GM18867 (cell line): ENCODE results near the gene RAP1GAP.

Experiments used
- ATAC-seq: cut with Tn5 transposase; IDR thresholded peaks from one replicate; pipeline ENCODE4 v1.9.1; 2021; ENCODE audit warnings: mild to moderate bottlenecking, moderate library complexity; ENCODE audit not compliant: unreplicated experiment

The RAP1GAP gene

DNA sequence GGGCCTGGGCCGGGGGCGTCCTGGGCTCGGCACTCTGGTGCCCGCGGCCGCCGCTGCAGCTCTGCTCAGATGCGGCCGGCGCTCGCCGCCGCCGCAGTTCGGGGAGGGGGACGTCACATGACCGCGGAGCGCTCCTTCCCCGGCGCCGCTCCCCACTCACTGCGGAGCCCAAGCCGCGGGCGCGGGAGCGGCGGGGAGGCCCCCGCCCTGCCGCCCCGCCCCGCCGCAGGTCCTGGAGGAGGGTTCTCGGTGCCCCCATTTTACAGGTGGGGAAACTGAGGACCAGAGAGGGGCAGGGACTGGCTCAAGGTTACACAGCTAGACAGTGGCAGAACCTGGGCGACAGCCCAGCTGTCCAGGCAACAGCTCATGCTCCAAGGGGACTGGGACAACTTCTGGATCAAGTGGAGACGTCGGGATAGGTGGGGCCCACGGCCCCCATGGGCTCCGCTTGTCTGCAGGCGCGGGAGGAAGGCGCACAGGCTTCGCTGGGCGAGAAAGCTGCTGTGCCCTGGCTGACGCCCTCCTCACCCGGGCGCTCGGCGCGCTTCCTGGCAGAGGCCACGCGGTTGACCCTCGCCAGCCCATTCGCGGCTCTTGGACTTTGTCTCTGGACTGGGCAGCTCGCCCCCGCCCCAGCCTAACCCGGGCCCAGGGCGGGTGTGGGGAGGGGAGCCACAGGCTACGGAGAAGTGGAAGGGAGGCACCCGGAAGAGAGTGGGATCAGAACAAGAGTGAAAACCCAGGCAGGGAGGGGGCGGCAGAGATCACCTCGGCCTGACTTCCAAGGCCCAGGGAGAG, at the start of gene RAP1GAP:
RAP1GAP (minus strand) TSS at position 100 of the 801 bp plus-strand sequence. CDS start 49,325 bp downstream, outside the sequence.
- ATAC-seq = no peak

DNA sequence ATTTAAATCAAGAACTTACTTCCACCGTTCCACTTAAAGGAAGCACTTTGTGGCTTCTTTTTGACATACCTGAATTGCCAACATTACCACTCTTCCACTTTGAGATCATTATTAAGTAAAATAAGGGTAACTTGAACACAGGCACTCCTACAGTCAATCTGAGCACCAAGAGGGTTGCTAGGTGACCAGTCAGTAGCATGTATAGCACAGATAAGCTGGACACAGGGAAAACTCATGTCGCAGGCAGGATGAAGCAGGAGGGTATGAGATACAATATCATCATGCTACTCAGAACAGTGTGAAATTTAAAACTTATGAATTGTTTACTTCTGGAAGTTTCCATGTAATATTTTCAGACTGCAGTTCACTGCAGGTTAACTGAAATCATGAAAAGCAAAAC, 47.0 kb upstream of the RAP1GAP start:
- ATAC-seq = no peak

- no peak for ATAC-seq
Measured at GRCh38 chr1:21707891-21708290, 38.7 kb upstream of the RAP1GAP start.

DNA sequence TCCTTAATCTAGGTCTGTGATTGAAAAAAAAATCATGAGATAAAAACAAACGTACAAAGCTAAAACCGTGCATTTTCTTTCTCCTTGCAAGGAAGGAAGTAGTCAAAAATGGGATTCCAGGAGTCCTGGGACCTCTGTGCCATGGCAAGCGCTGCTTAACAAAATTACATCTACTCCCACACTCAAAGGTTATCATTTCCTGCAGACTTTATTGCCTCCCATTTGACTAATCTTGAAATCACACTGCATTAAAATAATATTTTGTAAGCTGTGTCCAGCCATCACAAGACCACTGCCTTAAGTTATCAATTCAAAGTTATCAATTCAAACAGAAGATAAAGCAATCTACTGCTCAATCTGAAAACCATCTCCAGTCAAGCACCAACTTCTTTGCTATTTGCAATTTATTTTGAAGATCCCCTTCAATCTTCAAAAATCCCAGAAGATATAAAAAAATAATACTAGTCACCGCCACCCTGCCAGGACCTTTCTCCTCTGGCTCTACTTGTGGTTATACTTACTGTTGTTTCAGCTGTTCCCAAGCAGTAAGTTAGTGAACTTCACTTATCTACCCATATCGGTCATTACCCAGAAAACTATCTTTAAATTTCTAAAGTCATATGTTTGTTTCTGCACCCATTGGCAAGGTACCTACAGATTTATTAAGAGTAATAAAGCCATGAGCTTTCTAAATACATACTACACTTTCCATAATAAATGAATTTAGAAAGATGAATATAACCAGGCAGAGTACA, 38.1 kb upstream of the RAP1GAP start:
- ATAC-seq = no peak

DNA sequence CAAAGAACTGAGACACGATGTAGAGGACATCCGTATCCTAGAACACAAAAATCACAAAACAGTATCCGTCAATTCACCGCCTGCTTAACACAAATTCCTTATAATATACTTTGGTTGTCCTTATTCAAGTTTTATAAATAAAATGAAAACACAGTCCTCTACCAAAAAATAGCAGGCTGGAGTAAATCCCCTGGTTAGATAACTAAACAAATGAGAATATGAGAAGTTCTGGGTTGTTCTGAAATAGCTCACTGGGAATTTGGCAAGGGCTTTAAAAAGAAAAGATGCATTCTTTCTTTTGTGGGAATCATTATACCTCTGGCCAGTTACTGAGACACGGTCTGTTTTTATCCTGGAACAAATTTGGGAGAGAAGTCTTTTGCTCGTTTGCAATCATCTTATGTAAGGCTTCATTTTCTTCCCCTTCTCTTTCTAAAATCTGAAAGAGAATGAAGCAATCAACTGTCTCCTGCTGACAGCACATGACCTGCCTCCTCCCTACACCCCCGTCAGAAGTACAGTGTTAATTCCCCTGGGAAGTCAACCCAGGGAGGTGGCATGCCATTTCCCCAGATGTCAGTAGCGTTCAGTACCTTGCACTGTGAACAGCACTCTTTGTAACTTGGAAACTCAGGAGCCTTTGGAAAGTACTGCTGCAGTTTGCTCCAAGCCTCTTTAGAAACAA, 37.1 kb upstream of the RAP1GAP start:
- ATAC-seq = no peak

DNA sequence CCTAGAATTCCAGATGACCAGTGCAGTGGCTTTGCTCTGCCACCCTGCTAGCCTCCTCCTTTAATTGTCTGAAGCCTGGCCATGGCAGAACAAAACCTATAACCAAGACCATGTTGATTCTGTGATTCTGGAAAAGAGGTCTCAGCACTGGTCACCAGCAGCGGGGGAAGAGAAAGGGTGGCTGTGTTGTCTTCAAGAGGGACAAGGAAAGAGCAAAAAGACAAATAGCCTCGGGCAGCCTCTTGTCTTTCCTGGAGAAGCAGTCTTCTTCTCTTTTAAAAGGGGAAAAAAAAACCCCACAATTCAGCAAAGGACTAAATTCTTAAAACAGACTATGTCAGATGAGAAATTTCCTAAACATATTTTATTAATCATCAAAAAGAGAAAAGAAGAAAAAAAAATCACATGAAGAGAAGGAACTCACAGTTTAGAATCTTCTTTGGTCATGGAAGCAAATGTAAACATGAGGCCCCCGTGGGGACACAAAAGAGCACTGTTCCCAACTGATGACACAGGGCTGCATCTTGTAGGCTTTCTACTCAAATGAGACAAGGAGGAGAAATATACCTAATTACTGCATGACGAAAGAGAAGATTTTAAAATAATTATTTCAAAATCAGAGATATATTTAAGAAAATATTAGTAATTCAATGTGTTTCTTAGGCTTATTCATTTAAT, 36.3 kb upstream of the RAP1GAP start:
- no peak for ATAC-seq

- no peak for ATAC-seq
Measured at GRCh38 chr1:21704145-21704544, 35.0 kb upstream of the RAP1GAP start.

DNA sequence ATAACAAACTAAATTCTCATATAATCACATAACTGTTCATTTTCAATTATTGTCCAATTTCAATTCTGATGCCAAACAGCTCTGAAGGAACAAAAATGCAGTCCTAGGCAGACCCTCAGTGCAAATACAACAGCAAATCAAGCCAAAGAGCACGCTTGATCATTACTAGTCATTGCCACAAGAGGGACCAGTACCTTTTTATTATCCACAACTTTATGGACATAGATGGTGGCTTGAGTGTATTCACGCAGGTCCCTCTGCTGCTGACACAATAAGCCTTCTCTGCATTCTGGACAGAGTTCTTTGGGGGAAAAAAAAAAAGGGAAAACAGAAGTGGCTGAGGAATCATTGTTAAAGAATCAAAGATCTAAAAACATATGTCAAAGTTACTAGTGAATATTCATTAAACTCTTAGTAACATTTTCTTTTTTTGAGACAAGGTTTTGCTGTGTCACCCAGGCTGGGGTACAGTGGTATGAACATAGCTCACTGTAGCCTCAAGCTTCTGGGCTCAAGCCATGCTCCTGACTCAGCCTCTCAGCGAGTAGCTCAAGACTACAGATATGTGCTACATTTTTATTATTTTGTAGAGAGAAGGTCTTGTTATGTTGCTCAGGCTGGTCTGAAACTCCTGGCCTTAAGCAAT, 34.3 kb upstream of the RAP1GAP start:
- ATAC-seq = no peak

- no peak for ATAC-seq
Measured at GRCh38 chr1:21702780-21703179, 33.6 kb upstream of the RAP1GAP start.

- no peak for ATAC-seq
Measured at GRCh38 chr1:21701401-21701800, 32.2 kb upstream of the RAP1GAP start.

GRCh38 chr1:21700094-21700493, 30.9 kb upstream of the RAP1GAP start:
- no peak for ATAC-seq

- no peak for ATAC-seq
Measured at GRCh38 chr1:21696931-21697330, 27.8 kb upstream of the RAP1GAP start.

GRCh38 chr1:21693732-21694131, 24.6 kb upstream of the RAP1GAP start:
- ATAC-seq = no peak

GRCh38 chr1:21691739-21692138, 22.6 kb upstream of the RAP1GAP start:
- ATAC-seq = no peak

GRCh38 chr1:21689661-21690372, 20.7 kb upstream of the RAP1GAP start:
- no peak for ATAC-seq

- no peak for ATAC-seq
Measured at GRCh38 chr1:21687081-21687529, 17.9 kb upstream of the RAP1GAP start.

GRCh38 chr1:21685946-21686678, 17.0 kb upstream of the RAP1GAP start:
- no peak for ATAC-seq

DNA sequence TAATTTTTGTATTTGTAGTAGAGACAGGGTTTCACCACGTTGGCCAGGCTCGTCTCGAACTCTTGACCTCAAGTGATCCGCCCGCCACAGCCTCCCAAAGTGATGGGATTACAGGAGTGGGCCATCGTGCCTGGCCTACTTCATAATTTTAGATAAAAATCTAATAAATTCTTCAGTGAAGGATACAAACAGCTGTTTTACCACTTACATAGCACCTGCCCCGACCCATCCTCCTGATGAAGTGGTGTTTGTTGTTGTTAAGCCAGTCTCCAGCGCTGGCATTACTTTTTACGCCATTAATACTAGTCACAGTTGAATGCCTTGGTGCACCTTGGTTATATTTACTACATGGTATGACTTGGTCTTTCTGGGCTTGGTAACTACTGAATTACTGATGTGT, 12.3 kb upstream of the RAP1GAP start:
- no peak for ATAC-seq

- ATAC-seq = no peak
Measured at GRCh38 chr1:21680918-21681317, 11.8 kb upstream of the RAP1GAP start.
